ENCODE results near the gene VEGFA.

VEGFA gene

GRCh38 chr6:43785220-43785752 is 15.3 kb downstream of the VEGFA start:
- no peak for DNase-seq (ENCODE audit: low read depth)

DNA sequence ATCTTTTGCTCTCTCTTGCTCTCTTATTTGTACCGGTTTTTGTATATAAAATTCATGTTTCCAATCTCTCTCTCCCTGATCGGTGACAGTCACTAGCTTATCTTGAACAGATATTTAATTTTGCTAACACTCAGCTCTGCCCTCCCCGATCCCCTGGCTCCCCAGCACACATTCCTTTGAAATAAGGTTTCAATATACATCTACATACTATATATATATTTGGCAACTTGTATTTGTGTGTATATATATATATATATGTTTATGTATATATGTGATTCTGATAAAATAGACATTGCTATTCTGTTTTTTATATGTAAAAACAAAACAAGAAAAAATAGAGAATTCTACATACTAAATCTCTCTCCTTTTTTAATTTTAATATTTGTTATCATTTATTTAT is 15.9 kb downstream of the VEGFA start:
- no peak for DNase-seq (ENCODE audit: low read depth)

GRCh38 chr6:43786664-43787329 is 16.8 kb downstream of the VEGFA start:
- DNase-seq (ENCODE audit: low read depth): no peak

- DNase-seq (ENCODE audit: low read depth): no peak
These were observed 18.3 kb downstream of the VEGFA start for GRCh38 chr6:43788301-43788700.

- DNase-seq (ENCODE audit: low read depth): no peak
These were observed 19.4 kb downstream of the VEGFA start for GRCh38 chr6:43789447-43789846.

- DNase-seq (ENCODE audit: low read depth): no peak
These were observed 20.0 kb downstream of the VEGFA start for GRCh38 chr6:43790031-43790430.

DNA sequence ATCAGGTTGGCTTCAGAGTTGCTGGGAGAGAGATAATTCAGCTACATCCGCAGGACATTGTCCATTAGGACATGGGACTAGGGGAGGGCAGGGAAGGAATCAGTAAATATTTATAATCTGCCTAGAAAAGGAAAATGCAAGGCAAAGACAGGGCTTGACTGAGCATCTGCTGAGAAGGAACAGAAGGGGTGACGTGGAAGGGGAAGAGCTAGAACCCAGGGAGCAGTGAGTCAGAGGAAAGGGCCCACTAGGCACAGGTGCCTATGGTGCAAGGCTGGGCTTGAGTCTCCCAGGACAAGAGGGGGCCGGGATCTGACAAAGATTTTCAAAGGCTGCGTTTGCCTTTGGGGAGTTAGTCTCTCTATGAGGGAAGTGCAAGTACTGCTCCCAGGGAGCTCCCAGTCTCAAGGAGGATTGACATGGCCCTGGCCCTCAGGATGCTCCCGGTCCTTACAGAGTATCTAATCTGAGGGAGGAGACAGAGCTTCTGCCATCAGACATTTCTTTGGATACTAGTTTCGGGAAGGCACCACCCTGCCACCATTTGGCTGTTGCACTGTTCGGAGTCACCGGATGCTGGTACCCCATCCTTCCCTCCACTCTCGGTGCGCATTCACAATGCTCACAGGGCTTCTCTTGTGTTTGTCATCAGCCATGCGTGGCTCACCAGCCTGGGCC is 21.9 kb downstream of the VEGFA start:
- DNase-seq (ENCODE audit: low read depth): no peak

GRCh38 chr6:43793154-43793874 is 23.3 kb downstream of the VEGFA start:
- no peak for DNase-seq (ENCODE audit: low read depth)

DNA sequence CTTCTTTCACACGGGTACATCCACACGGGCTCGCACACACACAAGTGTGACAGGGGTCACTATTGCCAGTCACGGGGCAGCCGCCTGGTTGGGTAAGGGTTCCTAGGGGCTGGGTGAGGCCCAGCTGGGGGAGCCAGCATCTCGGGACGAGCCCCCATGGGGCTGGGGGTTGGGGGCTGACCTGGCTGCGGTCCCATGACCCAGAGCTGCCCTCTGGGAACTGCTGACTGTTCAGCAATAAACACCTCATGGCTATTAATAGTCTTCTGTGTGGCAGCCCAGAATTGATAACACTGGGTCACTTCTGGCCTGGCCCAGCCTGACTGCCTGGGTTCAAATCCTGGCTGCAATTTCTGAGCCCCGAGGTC is 23.8 kb downstream of the VEGFA start:
- DNase-seq (ENCODE audit: low read depth): no peak

GRCh38 chr6:43795421-43795820 is 25.4 kb downstream of the VEGFA start:
- DNase-seq (ENCODE audit: low read depth): no peak

DNA sequence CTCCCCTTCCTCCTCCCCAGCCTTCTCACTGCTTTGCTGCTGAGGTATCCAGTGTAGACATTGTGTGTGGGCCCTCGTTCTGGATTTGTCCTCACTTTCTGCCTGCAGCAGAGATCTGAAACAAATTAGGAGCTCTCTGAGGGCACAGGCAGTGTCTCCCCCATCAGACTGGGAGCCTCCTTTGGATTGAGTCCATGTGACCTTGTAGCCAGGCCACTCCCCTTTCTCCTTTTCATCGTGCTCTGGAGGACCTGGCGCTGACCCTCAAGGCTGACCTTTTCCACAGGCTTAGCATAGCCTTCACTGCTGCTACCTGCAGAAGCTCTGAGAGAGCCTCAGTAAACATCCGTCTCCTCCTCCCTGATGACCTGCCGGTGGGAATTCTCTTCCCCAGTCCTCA is 26.2 kb downstream of the VEGFA start:
- DNase-seq (ENCODE audit: low read depth): no peak

GRCh38 chr6:43796903-43797890 is 27.2 kb downstream of the VEGFA start:
- DNase-seq (ENCODE audit: low read depth): no peak

GRCh38 chr6:43797919-43798318 is 27.9 kb downstream of the VEGFA start:
- no peak for DNase-seq (ENCODE audit: low read depth)

DNA sequence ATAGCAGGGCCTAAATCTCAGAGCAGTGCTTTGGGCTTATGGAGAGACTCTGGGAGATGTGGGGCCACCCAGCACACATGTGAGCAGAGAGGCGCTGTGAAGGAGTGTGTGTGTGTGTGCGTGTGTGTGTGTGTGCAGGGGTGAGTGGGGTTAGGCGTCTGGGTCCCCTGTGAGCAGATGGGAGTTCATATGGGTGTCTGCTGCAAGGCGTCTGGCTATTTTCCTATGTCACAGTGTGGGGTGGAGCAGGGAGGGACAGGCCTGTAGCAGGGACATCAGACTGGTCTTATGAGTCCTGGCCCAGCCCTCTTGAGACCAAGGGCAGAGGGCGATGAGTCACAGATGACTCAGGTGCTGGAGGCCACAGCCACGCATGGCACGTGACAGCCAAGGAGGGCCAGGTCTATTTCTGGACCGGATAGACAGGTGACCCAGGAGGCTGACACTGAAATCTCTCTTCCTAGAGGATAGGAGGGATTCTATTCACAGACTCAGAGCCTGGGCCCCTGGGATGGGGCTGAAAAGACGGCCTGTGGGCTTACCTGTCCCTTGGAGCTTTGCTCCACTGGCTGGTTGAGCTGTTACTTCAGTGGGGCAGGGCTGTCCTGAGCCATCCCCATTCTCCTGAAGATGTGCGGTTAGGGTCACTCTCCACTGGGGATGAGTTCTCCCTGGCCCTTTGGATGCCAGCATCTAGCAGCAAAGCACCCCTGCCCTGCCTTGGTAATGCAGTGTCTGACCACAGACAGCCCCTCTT is 28.9 kb downstream of the VEGFA start:
- no peak for DNase-seq (ENCODE audit: low read depth)

- no peak for DNase-seq (ENCODE audit: low read depth)
These were observed 29.7 kb downstream of the VEGFA start for GRCh38 chr6:43799551-43800297.

- DNase-seq (ENCODE audit: low read depth): no peak
These were observed 30.2 kb downstream of the VEGFA start for GRCh38 chr6:43800298-43800623.

DNA sequence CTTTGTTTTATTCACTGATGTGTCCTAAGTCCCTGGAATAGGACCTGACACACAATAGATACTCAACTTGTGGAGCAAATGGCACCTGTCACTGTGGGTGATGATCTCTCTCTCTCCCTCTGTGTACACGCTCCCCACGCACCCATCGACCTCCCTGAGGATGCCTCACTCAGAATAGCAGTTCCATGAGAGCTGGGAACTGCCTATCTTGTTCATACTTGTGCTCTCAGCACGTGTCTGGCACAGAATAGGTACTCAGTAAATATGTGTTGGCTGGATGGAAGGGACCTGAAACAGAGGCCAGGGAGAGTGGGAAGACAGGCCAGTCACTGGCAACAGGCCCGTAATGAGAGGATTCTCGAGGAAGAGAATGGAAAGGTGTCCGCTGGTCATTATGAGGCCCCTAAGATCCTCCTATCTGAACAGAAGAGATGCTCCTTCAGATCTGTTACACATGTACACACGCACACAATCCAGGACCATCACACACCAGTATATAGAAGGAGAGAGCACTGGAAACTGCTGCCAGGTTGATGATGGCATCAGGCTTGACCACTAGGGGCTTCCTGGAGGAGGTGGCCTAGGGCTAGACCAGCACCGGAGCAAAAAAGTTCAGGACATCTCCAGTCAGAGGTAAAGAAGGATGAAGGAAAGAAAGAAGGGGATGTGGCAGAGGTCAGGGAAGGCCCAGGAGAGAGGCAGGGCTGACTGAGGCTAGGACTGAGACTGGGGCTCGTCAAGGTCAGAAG is 30.9 kb downstream of the VEGFA start:
- no peak for DNase-seq (ENCODE audit: low read depth)

- no peak for DNase-seq (ENCODE audit: low read depth)
These were observed 31.6 kb downstream of the VEGFA start for GRCh38 chr6:43801495-43802181.

All from activated gamma-delta T cell treated with anti-CD3 and anti-CD28 coated beads, Interleukin-2, amount 50 U/mL, for 16 hours (primary cell).